Esophagus squamous epithelium (tissue), 5 donors: ENCODE results near the gene IRX4. TPM values are rescaled to one million over a fixed set of nuclear protein-coding genes. Genes with fewer than 3 reads are reported as not detected.

Experiments used
- DNase-seq: peaks from one replicate; lab custom pipeline; 2025; lab: John Stamatoyannopoulos, UW
- H3K27ac ChIP-seq, 4 donors: fragments of 200-600 bp; sonication (generic); one replicate each; pipeline ENCODE4 v1.5.1; 2016 to 2019; ENCODE audit warnings: mild to moderate bottlenecking in 1 of 4
- H3K27me3 ChIP-seq, 4 donors: fragments of 200-600 bp; sonication (generic); 1 replicate in 3 of 4; 2 replicates in 1 of 4; pipeline versions ENCODE4 v1.5.1 to v1.6.0; 2017 to 2021; ENCODE audit warnings: antibody characterized with exemption in 1 of 4
- H3K36me3 ChIP-seq, 3 donors: fragments of 200-600 bp; sonication (generic); one replicate each; pipeline ENCODE4 v1.5.1; 2016 to 2019
- H3K4me1 ChIP-seq, 3 donors: fragments of 200-600 bp; sonication (generic); one replicate each; pipeline ENCODE4 v1.5.1; 2017 to 2019
- H3K4me3 ChIP-seq, 4 donors: fragments of 200-600 bp; sonication (generic); 1 replicate in 3 of 4; 2 replicates in 1 of 4; pipeline ENCODE4 v1.5.1; 2016 to 2019; ENCODE audit warnings: mild to moderate bottlenecking in 2 of 4, moderate library complexity in 1 of 4
- H3K9me3 ChIP-seq, 3 donors: fragments of 200-600 bp; sonication (generic); one replicate each; pipeline ENCODE4 v1.5.1; 2016 to 2019
- POLR2A ChIP-seq, 4 donors: fragments of 450-650 bp; IDR thresholded peaks; one replicate each; pipeline ENCODE4 v1.6.1; 2017; ENCODE audit warnings: antibody characterized with exemption in 4 of 4, mild to moderate bottlenecking in 4 of 4, moderate library complexity in 3 of 4
- WGBS, 2 donors: methylation state at CpG; one replicate each; pipeline ENCODE4 v1.1.5; 2018; 5-methylcytosine and 5-hydroxymethylcytosine counted together
- intact Hi-C: fragments of 100-400 bp; cut with DNase I; formaldehyde crosslinking; loops from one replicate; pipeline ENCODE4 v1.15.0; 2022
- total RNA-seq, 4 donors: library from RNA; depleted of rRNA; stranded (reverse); fragments of >200 nt; gene quantifications; one replicate each; pipeline ENCODE4 v1.1.0, GENCODE V29; 2016
- TF ChIP-seq, protein P1 (sequence below), 6 experiments: fragments of 450-650 bp in 4 of 6; fragments of 200-600 bp in 2 of 6; sonication (generic) in 2 of 6; IDR thresholded peaks; one replicate each; pipeline ENCODE4 v1.5.1; 2016 to 2019; ENCODE audit warnings: antibody characterized with exemption in 6 of 6, mild to moderate bottlenecking in 4 of 6, moderate library complexity in 4 of 6
- donor health status: DM: yes; HTN: yes; CAD: no.

The IRX4 gene
- total RNA-seq, 4 donors from 2014 or later, result 22.1 to 36.2 (median 29.1) TPM

DNA sequence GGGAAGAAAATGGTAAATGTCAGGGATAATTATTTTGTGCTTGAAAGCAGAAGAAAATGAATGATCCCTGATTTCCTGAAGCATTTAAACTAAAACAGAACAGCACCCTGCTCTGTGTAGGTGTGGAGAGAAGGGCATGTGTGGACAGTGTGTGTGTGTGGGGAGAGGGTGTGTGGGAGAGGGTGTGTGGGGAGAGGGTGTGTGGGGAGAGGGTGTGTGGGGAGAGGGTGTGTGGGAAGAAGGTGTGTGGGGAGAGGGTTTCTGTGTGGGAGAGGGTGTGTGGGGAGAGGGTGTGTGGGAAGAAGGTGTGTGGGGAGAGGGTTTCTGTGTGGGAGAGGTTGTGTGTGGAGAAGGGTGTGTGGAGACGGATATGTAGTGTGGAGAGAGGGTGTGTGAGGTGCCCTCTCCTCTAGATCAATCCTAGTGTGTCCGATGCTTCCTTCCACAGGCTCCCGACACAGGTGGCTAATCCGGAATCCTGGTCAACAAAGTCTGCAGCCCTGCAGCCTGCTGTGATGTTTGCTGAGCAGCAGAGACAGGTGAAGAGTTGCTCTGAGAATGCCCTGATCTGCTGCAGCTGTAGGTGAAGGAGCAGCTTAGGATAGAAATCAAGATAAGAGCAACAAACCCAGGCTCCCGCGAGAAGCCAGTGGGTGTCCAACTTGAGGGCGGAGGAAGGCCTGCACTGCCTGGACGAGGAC is 15.5 kb downstream of the IRX4 start:
- DNase-seq, result no peak
- H3K4me1 ChIP-seq, result no peaks in the 10 kb centered on the region
- no peaks in the 10 kb centered on the region for H3K9me3 ChIP-seq
- H3K27me3 ChIP-seq, result peaks cover 0 to 88% (median 2%) of the 10 kb centered on the region in 4 donors
- 39 to 41% methylated on average over 6 to 7 of the region's 8 CpGs for WGBS, 2 donors
- intact Hi-C loops, result no loop called here
- no peak overlapping the region for H3K27ac ChIP-seq
- H3K36me3 ChIP-seq, result no peaks in the 10 kb centered on the region
- no peak for TF ChIP-seq POLR2A (IDR thresholded peaks at IDR 0.05)
- TF ChIP-seq, protein P1, sequence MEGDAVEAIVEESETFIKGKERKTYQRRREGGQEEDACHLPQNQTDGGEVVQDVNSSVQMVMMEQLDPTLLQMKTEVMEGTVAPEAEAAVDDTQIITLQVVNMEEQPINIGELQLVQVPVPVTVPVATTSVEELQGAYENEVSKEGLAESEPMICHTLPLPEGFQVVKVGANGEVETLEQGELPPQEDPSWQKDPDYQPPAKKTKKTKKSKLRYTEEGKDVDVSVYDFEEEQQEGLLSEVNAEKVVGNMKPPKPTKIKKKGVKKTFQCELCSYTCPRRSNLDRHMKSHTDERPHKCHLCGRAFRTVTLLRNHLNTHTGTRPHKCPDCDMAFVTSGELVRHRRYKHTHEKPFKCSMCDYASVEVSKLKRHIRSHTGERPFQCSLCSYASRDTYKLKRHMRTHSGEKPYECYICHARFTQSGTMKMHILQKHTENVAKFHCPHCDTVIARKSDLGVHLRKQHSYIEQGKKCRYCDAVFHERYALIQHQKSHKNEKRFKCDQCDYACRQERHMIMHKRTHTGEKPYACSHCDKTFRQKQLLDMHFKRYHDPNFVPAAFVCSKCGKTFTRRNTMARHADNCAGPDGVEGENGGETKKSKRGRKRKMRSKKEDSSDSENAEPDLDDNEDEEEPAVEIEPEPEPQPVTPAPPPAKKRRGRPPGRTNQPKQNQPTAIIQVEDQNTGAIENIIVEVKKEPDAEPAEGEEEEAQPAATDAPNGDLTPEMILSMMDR (IDR thresholded peaks at IDR 0.05), result no peak
- H3K4me3 ChIP-seq, result no peak overlapping the region

DNA sequence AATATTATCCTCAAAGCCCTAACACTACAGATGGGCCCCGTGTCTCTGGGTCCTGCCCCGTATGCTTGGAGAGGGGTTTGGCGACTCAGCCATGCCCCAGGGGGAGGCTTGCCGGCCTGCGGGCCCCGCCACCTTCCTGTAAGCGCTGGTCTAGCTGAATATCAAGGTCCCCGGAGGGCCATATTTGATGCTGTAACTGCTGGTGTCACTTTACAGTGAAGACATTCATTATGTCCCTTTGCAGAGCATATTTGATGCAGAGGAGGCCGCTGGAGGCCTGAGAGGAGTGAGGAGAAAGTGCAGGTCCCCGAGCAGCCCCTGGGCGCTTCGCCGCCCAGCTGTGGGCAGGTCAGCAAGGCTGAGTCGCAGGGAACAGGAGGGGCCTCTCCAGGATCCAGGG is 16.8 kb downstream of the IRX4 start:
- WGBS, 2 donors, result 13 to 90% methylated on average over 1 to 7 of the region's 14 CpGs
- Histone ChIP-seq H3K4me3 (no peak overlapping the region), H3K4me1 (no peaks in the 10 kb centered on the region), H3K27me3 (peaks cover 0 to 87% (median 2%) of the 10 kb centered on the region in 4 donors), H3K36me3 (no peaks in the 10 kb centered on the region), H3K9me3 (no peaks in the 10 kb centered on the region), H3K27ac (no peak overlapping the region)
- intact Hi-C loops, result no loop called here
- no peak for TF ChIP-seq POLR2A (IDR thresholded peaks at IDR 0.05)
- TF ChIP-seq, protein P1 (IDR thresholded peaks at IDR 0.05), result no peak
- DNase-seq, result no peak

DNA sequence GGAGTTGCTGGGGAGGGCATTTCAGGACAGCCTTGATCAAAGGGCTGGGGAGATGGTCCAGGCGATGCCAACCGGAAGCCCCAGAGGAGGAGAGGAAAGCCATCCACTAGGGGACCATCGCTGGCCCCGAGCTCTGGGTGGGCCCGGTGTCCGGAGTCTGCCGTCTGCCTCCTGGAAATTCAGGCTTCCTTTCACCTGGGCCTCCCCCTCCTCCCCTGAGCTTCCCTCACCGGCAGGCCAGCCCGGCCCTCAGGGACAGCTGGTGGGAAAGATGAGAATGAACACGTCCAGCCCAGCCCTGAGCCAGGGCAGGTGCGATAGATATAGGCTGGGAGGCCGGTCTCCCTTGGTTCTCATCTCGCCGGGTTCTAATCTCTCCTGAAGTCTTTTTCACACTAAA is 17.2 kb downstream of the IRX4 start:
- intact Hi-C loops, result no loop called here
- Histone ChIP-seq H3K4me1 (no peaks in the 10 kb centered on the region), H3K4me3 (no peak overlapping the region), H3K27ac (no peak overlapping the region), H3K36me3 (no peaks in the 10 kb centered on the region), H3K27me3 (peaks cover 0 to 92% (median 2%) of the 10 kb centered on the region in 4 donors), H3K9me3 (no peaks in the 10 kb centered on the region)
- DNase-seq, result no peak
- 72 to 81% methylated on average over 6 to 12 of the region's 14 CpGs for WGBS, 2 donors
- no peak for TF ChIP-seq POLR2A (IDR thresholded peaks at IDR 0.05)
- TF ChIP-seq, protein P1 (IDR thresholded peaks at IDR 0.05), result no peak

DNA sequence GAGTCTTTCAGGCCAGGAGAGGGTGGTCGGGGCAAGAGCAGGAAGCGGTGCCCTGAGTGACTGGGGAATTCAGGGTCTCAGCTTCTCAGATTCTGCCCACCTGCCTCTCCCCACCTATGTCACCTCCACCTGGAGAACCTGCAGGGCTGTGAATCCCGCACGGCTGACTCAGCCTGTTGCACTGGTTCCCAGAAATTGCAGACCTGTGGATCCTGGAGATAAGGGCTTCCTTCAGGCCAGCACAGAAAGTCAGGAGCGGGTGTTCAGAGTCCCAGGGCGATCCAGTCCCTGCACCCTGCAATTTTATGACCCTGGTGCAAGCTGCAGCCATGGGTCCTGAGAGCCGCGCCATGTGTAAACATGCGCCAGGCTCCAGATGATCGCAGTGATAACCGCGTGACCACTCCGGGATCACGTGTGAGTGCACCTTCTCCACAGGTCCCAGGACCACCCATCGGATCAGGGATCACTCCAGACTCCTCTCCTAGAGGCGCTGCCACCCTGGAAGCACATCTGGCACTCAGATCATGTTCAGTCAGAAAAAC is 17.8 kb downstream of the IRX4 start:
- H3K27ac ChIP-seq, result no peak overlapping the region
- TF ChIP-seq, protein P1 (IDR thresholded peaks at IDR 0.05), result no peak
- no peak for TF ChIP-seq POLR2A (IDR thresholded peaks at IDR 0.05)
- no peak overlapping the region for H3K4me3 ChIP-seq
- peaks cover 0 to 96% (median 2%) of the 10 kb centered on the region in 4 donors for H3K27me3 ChIP-seq
- H3K9me3 ChIP-seq, result no peaks in the 10 kb centered on the region
- H3K4me1 ChIP-seq, result no peaks in the 10 kb centered on the region
- intact Hi-C loops, result no loop called here
- no peak for DNase-seq
- no peaks in the 10 kb centered on the region for H3K36me3 ChIP-seq
- WGBS, 2 donors, result 60 to 74% methylated on average over 1 to 7 of the region's 16 CpGs

DNA sequence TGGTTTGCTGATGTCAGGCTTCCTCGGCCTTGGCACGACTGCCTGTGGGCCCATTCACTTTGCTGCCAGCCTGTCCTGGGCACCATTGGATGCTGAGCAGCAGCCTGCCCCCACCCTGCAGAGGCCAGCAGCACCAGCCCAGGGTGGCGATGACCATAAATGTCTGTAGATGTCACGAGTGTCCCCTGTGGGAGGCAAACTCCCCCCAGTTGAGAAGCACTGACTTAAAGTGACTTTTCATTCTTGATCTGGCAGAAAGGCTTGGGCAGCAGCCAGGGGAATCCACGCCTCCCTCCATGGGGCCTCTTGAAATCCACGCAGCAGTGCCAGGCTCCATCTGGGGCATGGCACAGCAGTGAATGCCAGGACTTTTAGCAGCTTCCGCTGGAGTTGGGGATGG is 21.8 kb downstream of the IRX4 start:
- no peaks in the 10 kb centered on the region for H3K36me3 ChIP-seq
- H3K27ac ChIP-seq, result no peak overlapping the region
- no peak for DNase-seq
- H3K4me1 ChIP-seq, result no peaks in the 10 kb centered on the region
- WGBS, 2 donors, result 60 to 61% methylated on average over 2 to 5 of the region's 7 CpGs
- intact Hi-C loops, result no loop called here
- TF ChIP-seq, protein P1 (IDR thresholded peaks at IDR 0.05), result no peak
- TF ChIP-seq POLR2A (IDR thresholded peaks at IDR 0.05), result no peak
- H3K4me3 ChIP-seq, result no peak overlapping the region
- H3K27me3 ChIP-seq, result peaks cover 0 to 76% (median 4%) of the 10 kb centered on the region in 4 donors
- H3K9me3 ChIP-seq, result no peaks in the 10 kb centered on the region
